Smooth muscle cell (in vitro differentiated cells): ENCODE data around the gene TMEM192. TPM values are rescaled to one million over a fixed set of nuclear protein-coding genes. Genes with fewer than 3 reads are reported as not detected.

Experiments used
- DNase-seq: peaks from one replicate; lab custom pipeline; 2025; ENCODE audit not compliant: unreplicated experiment; lab: John Stamatoyannopoulos, UW
- H2AFZ ChIP-seq: fragments of 200-600 bp; sonication (generic); 2 replicates; pipeline ENCODE4 v1.6.0; 2016; ENCODE audit warnings: antibody characterized with exemption, low read depth, mild to moderate bottlenecking
- H3F3A ChIP-seq: fragments of 200-600 bp; sonication (generic); 2 replicates; pipeline ENCODE4 v1.6.0; 2017; ENCODE audit warnings: antibody characterized with exemption, low read depth
- H3K27ac ChIP-seq: fragments of 200-600 bp; sonication (generic); 2 replicates; pipeline ENCODE4 v1.5.1; 2016; ENCODE audit warnings: low read depth, mild to moderate bottlenecking
- H3K27me3 ChIP-seq: fragments of 200-600 bp; sonication (generic); 2 replicates; pipeline ENCODE4 v1.6.1; 2016; ENCODE audit warnings: low read depth, mild to moderate bottlenecking
- H3K36me3 ChIP-seq: fragments of 200-600 bp; sonication (generic); 2 replicates; pipeline ENCODE4 v1.5.1; 2016; ENCODE audit warnings: low read depth
- H3K4me1 ChIP-seq: fragments of 200-600 bp; sonication (generic); 2 replicates; pipeline ENCODE4 v1.5.1; 2016; ENCODE audit warnings: low read depth
- H3K4me2 ChIP-seq: fragments of 200-600 bp; sonication (generic); 2 replicates; pipeline ENCODE4 v1.6.0; 2016; ENCODE audit warnings: mild to moderate bottlenecking
- H3K4me3 ChIP-seq: fragments of 200-600 bp; sonication (generic); 2 replicates; pipeline ENCODE4 v1.5.1; 2016; ENCODE audit warnings: mild to moderate bottlenecking
- H3K79me2 ChIP-seq: fragments of 200-600 bp; sonication (generic); 2 replicates; pipeline ENCODE4 v1.6.0; 2016; ENCODE audit warnings: low read depth, mild to moderate bottlenecking
- H3K9ac ChIP-seq: fragments of 200-600 bp; sonication (generic); 2 replicates; pipeline ENCODE4 v1.6.0; 2016; ENCODE audit warnings: low read depth
- H3K9me3 ChIP-seq: fragments of 200-600 bp; sonication (generic); replicated peaks from 2 replicates; pipeline ENCODE4 v1.5.1; 2016; ENCODE audit warnings: low read depth
- H4K20me1 ChIP-seq: fragments of 200-600 bp; sonication (generic); 2 replicates; pipeline ENCODE4 v1.6.0; 2016; ENCODE audit warnings: low read depth
- WGBS: methylation state at CpG from one replicate; pipeline ENCODE4 v1.1.7; 2016; ENCODE audit warnings: low lambda C conversion rate; 5-methylcytosine and 5-hydroxymethylcytosine counted together
- polyA plus RNA-seq: library from polyadenylated mRNA; unstranded; fragments of >200 nt; fragmentation: Nextera tagmentation; extraction: Ambion mirVana; gene quantifications from 2 replicates; pipeline ENCODE4 v1.2.1, GENCODE V29; 2016
- total RNA-seq: library from RNA; depleted of rRNA; stranded (reverse); fragments of >200 nt; gene quantifications from 2 replicates; pipeline ENCODE4 v1.2.3, GENCODE V29; 2014
- TF ChIP-seq, protein P1 (sequence below): fragments of 200-600 bp; sonication (generic); IDR thresholded peaks from 2 replicates; pipeline ENCODE4 v1.5.1; 2017; ENCODE audit warnings: borderline replicate concordance, mild to moderate bottlenecking, antibody characterized with exemption; ENCODE audit not compliant: insufficient read depth, poor library complexity, severe bottlenecking

TMEM192 gene
- total and polyA plus RNA-seq, 2 experiments from 2014 or later: 6.2 to 11.0 TPM

DNA sequence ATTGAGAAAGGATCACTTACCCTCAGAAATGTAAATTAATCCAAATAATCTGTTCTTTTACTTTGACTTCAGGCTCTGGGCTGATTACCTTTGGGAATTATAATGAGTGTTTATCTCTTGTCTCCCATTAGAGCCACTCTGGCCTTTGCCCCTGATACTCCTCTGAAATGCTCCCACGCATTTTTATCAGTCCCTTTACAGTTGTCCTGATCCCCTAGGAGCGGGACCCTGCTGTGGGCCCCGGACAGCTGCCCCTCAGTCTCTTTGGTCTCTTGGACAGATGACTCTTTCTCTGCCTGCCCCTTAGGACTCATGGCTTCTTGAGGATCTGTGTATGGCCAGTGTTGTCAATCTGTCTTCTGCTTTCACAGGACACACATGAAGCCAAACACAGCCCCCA, 60.0 kb downstream of the TMEM192 start:
- Histone ChIP-seq H3K36me3 (no peaks in the 10 kb centered on the region), H3F3A (no peaks in the 10 kb centered on the region), H3K4me1 (no peaks in the 10 kb centered on the region), H3K27me3 (no peaks in the 10 kb centered on the region), H4K20me1 (no peaks in the 10 kb centered on the region), H3K9me3 (no peaks in the 10 kb centered on the region), H3K9ac (no peak overlapping the region), H3K79me2 (no peaks in the 10 kb centered on the region), H3K27ac (no peak overlapping the region), H3K4me2 (no peak overlapping the region), H3K4me3 (no peak overlapping the region), H2AFZ (no peak overlapping the region)
- TF ChIP-seq, protein P1, sequence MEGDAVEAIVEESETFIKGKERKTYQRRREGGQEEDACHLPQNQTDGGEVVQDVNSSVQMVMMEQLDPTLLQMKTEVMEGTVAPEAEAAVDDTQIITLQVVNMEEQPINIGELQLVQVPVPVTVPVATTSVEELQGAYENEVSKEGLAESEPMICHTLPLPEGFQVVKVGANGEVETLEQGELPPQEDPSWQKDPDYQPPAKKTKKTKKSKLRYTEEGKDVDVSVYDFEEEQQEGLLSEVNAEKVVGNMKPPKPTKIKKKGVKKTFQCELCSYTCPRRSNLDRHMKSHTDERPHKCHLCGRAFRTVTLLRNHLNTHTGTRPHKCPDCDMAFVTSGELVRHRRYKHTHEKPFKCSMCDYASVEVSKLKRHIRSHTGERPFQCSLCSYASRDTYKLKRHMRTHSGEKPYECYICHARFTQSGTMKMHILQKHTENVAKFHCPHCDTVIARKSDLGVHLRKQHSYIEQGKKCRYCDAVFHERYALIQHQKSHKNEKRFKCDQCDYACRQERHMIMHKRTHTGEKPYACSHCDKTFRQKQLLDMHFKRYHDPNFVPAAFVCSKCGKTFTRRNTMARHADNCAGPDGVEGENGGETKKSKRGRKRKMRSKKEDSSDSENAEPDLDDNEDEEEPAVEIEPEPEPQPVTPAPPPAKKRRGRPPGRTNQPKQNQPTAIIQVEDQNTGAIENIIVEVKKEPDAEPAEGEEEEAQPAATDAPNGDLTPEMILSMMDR: no peak
- 48% methylated on average over 3 of the region's 3 CpGs for WGBS
- no peak for DNase-seq

GRCh38 chr4:165048170-165048569, 64.5 kb downstream of the TMEM192 start:
- no peak for DNase-seq
- H3K36me3 ChIP-seq: no peaks in the 10 kb centered on the region
- no peak overlapping the region for H2AFZ ChIP-seq
- TF ChIP-seq, protein P1: no peak
- no peak overlapping the region for H3K9ac ChIP-seq
- no peaks in the 10 kb centered on the region for H3F3A ChIP-seq
- 73% methylated on average over 5 of the region's 5 CpGs for WGBS
- no peaks in the 10 kb centered on the region for H3K27me3 ChIP-seq
- no peaks in the 10 kb centered on the region for H3K79me2 ChIP-seq
- no peak overlapping the region for H3K27ac ChIP-seq
- H3K4me1 ChIP-seq: no peaks in the 10 kb centered on the region
- H4K20me1 ChIP-seq: no peaks in the 10 kb centered on the region
- H3K4me2 ChIP-seq: no peak overlapping the region
- no peak overlapping the region for H3K4me3 ChIP-seq
- no peaks in the 10 kb centered on the region for H3K9me3 ChIP-seq

DNA sequence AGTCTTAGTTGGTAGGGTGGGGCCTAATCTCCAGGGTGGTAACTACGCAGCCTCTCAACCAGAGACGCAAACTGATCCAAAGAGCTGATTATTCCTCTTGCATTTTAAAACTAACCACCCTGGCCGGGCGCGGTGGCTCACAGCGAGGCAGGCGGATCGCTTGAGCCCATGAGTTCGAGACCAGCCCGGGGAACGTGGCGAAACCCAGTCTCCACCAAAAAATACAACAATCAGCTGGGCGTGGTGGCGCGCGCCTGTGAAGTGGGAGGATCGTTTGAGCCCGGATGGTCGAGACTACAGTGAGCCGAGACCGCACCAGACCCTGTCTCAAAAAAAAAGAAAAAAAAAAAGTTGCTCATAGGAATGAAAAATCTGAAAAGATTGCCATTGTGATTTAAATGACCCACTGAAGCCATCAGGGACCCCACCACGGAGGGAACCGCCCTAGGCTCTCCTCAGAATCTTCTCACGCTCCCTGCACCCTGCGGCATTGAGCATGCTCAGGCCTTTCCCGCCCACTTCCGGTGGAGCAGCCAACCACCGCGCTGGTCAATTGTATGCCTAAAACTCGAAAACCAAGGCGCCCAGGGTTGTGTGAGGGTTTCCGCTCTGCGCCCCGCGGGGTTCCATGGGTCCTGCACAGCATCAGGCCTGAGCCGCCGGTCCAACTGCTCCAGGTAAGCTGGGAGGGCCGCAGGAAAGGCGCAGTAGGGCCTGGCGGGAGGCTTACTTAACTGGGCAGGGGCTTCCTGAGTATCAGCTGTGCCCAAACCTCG, 81.0 kb downstream of the TMEM192 start, which contains the start of gene TRIM60:
TRIM60 (plus strand) TSS at position 564 of the 776 bp plus-strand sequence. CDS start 8,074 bp downstream, outside the sequence.
- Histone ChIP-seq H3F3A (no peaks in the 10 kb centered on the region), H3K36me3 (no peaks in the 10 kb centered on the region), H3K4me3 (no peak within 1 kb of the TSS), H2AFZ (no peak within 1 kb of the TSS), H3K79me2 (no peaks in the 10 kb centered on the region), H3K9ac (no peak within 1 kb of the TSS), H3K4me2 (no peak within 1 kb of the TSS), H3K4me1 (no peaks in the 10 kb centered on the region), H3K27ac (no peak within 1 kb of the TSS), H4K20me1 (no peaks in the 10 kb centered on the region), H3K9me3 (no peaks in the 10 kb centered on the region), H3K27me3 (no peaks in the 10 kb centered on the region)
- DNase-seq: no peak
- TF ChIP-seq, protein P1: no peak
- WGBS: 97% methylated on average over 41 of the region's 41 CpGs
